Prostate gland (tissue), 2 donors: ENCODE data around the gene CABP4.

Experiments
- CTCF ChIP-seq, 4 experiments: fragments of 200-600 bp in 2 of 4; fragments of 450-650 bp in 2 of 4; sonication (generic) in 2 of 4; IDR thresholded peaks; 1 replicate in 3 of 4; 2 replicates in 1 of 4; pipeline ENCODE4 v1.5.1; 2016 to 2019; ENCODE audit warnings: antibody characterized with exemption in 4 of 4, mild to moderate bottlenecking in 2 of 4, moderate library complexity in 2 of 4
- POLR2AphosphoS5 ChIP-seq: sonication (generic); formaldehyde crosslinking; IDR thresholded peaks from one replicate; pipeline ENCODE4 v1.6.1; 2017; ENCODE audit warnings: antibody characterized with exemption

- TF ChIP-seq CTCF (IDR thresholded peaks at IDR 0.05) (no peak), POLR2AphosphoS5 (no peak)
These were observed 37.0 kb downstream of the CABP4 start for GRCh38 chr11:67492069-67492727.
